OCI-LY1 (cell line): ENCODE data around the gene LETMD1.

Experiments used
- EZH2 ChIP-seq: fragments of 200-600 bp; sonication (generic), shearing (Covaris generic); IDR thresholded peaks from 2 replicates; pipeline ENCODE4 v1.8.0; 2017; ENCODE audit warnings: borderline replicate concordance, mixed run types, mild to moderate bottlenecking, antibody characterized with exemption, low read length, moderate library complexity, mixed read lengths
- TF ChIP-seq, protein P1 (sequence below): fragments of 200-600 bp; sonication (generic), shearing (Covaris generic); IDR thresholded peaks from 2 replicates; pipeline ENCODE4 v1.5.1; 2017; ENCODE audit warnings: mild to moderate bottlenecking, antibody characterized with exemption, low read length, moderate library complexity, mixed read lengths

GRCh38 chr12:51025338-51025835, 22.7 kb upstream of the LETMD1 start:
- TF ChIP-seq, protein P1, sequence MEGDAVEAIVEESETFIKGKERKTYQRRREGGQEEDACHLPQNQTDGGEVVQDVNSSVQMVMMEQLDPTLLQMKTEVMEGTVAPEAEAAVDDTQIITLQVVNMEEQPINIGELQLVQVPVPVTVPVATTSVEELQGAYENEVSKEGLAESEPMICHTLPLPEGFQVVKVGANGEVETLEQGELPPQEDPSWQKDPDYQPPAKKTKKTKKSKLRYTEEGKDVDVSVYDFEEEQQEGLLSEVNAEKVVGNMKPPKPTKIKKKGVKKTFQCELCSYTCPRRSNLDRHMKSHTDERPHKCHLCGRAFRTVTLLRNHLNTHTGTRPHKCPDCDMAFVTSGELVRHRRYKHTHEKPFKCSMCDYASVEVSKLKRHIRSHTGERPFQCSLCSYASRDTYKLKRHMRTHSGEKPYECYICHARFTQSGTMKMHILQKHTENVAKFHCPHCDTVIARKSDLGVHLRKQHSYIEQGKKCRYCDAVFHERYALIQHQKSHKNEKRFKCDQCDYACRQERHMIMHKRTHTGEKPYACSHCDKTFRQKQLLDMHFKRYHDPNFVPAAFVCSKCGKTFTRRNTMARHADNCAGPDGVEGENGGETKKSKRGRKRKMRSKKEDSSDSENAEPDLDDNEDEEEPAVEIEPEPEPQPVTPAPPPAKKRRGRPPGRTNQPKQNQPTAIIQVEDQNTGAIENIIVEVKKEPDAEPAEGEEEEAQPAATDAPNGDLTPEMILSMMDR = no peak
- TF ChIP-seq EZH2 = no peak
